GM21619 (cell line): ENCODE measurements around the gene OR51V1.
"Not testable (repeated sequence)": the region's sequence is repeated elsewhere in the genome, so short reads cannot be mapped to it uniquely, and the experiment has no call there.

Experiments used
- ATAC-seq: cut with Tn5 transposase; IDR thresholded peaks from one replicate; pipeline ENCODE4 v1.9.1; 2021; ENCODE audit not compliant: unreplicated experiment

The OR51V1 gene

GRCh38 chr11:5200582-5200981, at the start of gene OR51V1:
Gene OR51V1, minus strand, starts transcription at chr11:5200682. Its CDS starts 0 bp downstream, at chr11:5200682.
- ATAC-seq = no peak

GRCh38 chr11:5249807-5250396, 49.4 kb upstream of the OR51V1 start, which contains the start of gene HBG1:
Gene HBG1, minus strand, starts transcription at chr11:5249857. Its CDS starts 53 bp downstream, at chr11:5249804.
- not testable (repeated sequence) for ATAC-seq

GRCh38 chr11:5248498-5248897, 48.0 kb upstream of the OR51V1 start:
- not testable (repeated sequence) for ATAC-seq

GRCh38 chr11:5247472-5248192, 47.1 kb upstream of the OR51V1 start:
- ATAC-seq = no peak

GRCh38 chr11:5246772-5247471, 46.4 kb upstream of the OR51V1 start:
- ATAC-seq = no peak

- ATAC-seq = no peak
Measured at GRCh38 chr11:5245155-5245554, 44.7 kb upstream of the OR51V1 start.

GRCh38 chr11:5243816-5244180, 43.3 kb upstream of the OR51V1 start:
- no peak for ATAC-seq

- ATAC-seq = no peak
Measured at GRCh38 chr11:5242933-5243815, 42.7 kb upstream of the OR51V1 start.

GRCh38 chr11:5242208-5242607, 41.7 kb upstream of the OR51V1 start:
- ATAC-seq = no peak

- no peak for ATAC-seq
Measured at GRCh38 chr11:5241458-5241857, 41.0 kb upstream of the OR51V1 start.

GRCh38 chr11:5240458-5240857, 40.0 kb upstream of the OR51V1 start:
- no peak for ATAC-seq

- no peak for ATAC-seq
Measured at GRCh38 chr11:5240056-5240455, 39.6 kb upstream of the OR51V1 start.

GRCh38 chr11:5239046-5239445, 38.6 kb upstream of the OR51V1 start:
- ATAC-seq = no peak

- ATAC-seq = no peak
Measured at GRCh38 chr11:5238486-5238885, 38.0 kb upstream of the OR51V1 start.

- ATAC-seq = no peak
Measured at GRCh38 chr11:5237420-5237819, 36.9 kb upstream of the OR51V1 start.

- ATAC-seq = no peak
Measured at GRCh38 chr11:5235364-5236095, 35.0 kb upstream of the OR51V1 start.

- ATAC-seq = peak; percentile 85
Measured at GRCh38 chr11:5234381-5234834, 33.9 kb upstream of the OR51V1 start, which contains the start of gene HBD. Gene HBD, minus strand, starts transcription at chr11:5234483. Its CDS starts 50 bp downstream, at chr11:5234433.

- no peak for ATAC-seq
Measured at GRCh38 chr11:5233307-5233706, 32.8 kb upstream of the OR51V1 start.

GRCh38 chr11:5232821-5233220, 32.3 kb upstream of the OR51V1 start:
- no peak for ATAC-seq

GRCh38 chr11:5232176-5232575, 31.7 kb upstream of the OR51V1 start:
- no peak for ATAC-seq
